ENCODE results near the gene MSN.

Gene MSN

GRCh38 chrX:65718538-65718937, 51.1 kb downstream of the MSN start:
- TF ChIP-seq, protein P1, sequence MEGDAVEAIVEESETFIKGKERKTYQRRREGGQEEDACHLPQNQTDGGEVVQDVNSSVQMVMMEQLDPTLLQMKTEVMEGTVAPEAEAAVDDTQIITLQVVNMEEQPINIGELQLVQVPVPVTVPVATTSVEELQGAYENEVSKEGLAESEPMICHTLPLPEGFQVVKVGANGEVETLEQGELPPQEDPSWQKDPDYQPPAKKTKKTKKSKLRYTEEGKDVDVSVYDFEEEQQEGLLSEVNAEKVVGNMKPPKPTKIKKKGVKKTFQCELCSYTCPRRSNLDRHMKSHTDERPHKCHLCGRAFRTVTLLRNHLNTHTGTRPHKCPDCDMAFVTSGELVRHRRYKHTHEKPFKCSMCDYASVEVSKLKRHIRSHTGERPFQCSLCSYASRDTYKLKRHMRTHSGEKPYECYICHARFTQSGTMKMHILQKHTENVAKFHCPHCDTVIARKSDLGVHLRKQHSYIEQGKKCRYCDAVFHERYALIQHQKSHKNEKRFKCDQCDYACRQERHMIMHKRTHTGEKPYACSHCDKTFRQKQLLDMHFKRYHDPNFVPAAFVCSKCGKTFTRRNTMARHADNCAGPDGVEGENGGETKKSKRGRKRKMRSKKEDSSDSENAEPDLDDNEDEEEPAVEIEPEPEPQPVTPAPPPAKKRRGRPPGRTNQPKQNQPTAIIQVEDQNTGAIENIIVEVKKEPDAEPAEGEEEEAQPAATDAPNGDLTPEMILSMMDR (IDR thresholded peaks at IDR 0.05; ENCODE audit: low read depth, low read length): no peak
- H3K4me3 ChIP-seq (ENCODE audit: low read depth, low read length): no peak overlapping the region

GRCh38 chrX:65720381-65720964, 53.0 kb downstream of the MSN start:
- no peak overlapping the region for H3K4me3 ChIP-seq (ENCODE audit: low read depth, low read length)
- TF ChIP-seq, protein P1 (IDR thresholded peaks at IDR 0.05; ENCODE audit: low read depth, low read length): no peak

GRCh38 chrX:65723706-65724105, 56.3 kb downstream of the MSN start:
- TF ChIP-seq, protein P1 (IDR thresholded peaks at IDR 0.05; ENCODE audit: low read depth, low read length): no peak
- no peak overlapping the region for H3K4me3 ChIP-seq (ENCODE audit: low read depth, low read length)

DNA sequence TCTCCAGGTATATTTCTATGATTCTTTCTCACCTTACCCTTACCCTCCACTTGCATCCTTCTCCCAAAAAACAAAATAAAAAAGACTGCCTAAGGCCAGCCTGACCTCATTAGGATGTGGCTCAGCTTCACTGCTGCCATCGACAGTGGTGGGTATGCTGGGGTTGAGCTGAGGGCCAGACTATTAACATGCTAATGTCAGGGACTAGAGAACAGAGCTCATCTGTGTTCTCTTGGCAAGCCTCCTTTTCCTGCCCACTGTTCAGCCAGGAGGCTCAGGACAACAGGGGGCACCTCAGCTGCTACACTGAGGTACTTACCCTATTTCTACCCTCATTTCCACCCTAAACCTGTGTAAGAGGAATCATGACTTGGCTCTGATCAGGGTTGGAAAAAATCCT, 59.3 kb downstream of the MSN start:
- TF ChIP-seq, protein P1 (IDR thresholded peaks at IDR 0.05; ENCODE audit: low read depth, low read length): no peak
- no peak overlapping the region for H3K4me3 ChIP-seq (ENCODE audit: low read depth, low read length)

- H3K4me3 ChIP-seq (ENCODE audit: low read depth, low read length): no peak overlapping the region
- TF ChIP-seq, protein P1 (IDR thresholded peaks at IDR 0.05; ENCODE audit: low read depth, low read length): no peak
Measured at GRCh38 chrX:65731684-65732289, 64.3 kb downstream of the MSN start.

DNA sequence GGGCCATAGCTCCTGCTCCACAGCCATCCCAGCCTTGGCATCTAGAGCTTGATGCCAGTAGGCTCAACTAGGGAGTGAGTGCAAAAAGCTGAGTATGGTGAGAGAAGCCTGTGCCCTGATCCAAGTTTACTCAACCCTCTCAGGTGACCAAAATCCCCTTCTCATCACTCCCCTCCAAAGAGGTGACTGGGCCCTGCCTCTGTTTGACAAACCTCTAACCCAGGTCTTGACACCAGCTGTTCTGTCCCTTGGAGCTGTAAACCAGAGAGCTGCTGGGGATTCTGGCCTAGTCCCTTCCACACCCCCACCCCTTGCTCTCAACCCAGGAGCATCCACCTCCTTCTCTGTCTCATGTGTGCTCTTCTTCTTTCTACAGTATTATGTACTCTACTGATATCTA, 73.5 kb downstream of the MSN start:
- H3K4me3 ChIP-seq (ENCODE audit: low read depth, low read length): no peak overlapping the region
- TF ChIP-seq, protein P1 (IDR thresholded peaks at IDR 0.05; ENCODE audit: low read depth, low read length): no peak

DNA sequence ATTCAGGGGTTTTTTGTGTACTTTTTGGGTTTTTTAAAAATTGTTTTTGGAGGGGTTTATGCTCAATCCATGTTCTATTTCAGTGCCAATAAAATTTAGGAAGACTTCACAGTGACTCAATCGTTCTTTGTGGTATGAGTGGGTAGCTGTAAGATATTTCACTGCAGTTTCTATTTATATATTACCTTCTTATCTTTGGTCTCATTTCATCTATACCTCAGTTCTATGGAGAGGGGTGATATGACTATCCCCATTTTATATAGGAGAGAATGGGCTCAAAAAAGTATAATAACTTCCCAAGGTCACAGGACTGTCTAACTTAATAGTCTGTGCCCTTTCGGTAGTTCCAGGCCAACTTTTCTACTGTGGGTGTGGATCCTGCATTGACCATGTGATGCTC, 74.4 kb downstream of the MSN start:
- TF ChIP-seq, protein P1 (IDR thresholded peaks at IDR 0.05; ENCODE audit: low read depth, low read length): no peak

More for the DNA sequence above, 74.4 kb downstream of the MSN start:
- H3K4me3 ChIP-seq (ENCODE audit: low read depth, low read length): no peak overlapping the region

Data from WI38 (cell line).